Astrocyte of the spinal cord (primary cell): Measurements from ENCODE around the gene GPR141.

Source experiments
- DNase-seq: peaks from one replicate; pipeline ENCODE4 v3.0.0; 2011; ENCODE audit warnings: low read depth, low spot score
- H3K4me3 ChIP-seq: 2 replicates; pipeline ENCODE4 v1.5.1; 2011; ENCODE audit warnings: low read depth, mild to moderate bottlenecking, low read length, moderate library complexity
- in situ Hi-C: cut with HindIII; loops from 2 replicates; pipeline ENCODE4 v1.10.0; 2017; ENCODE audit warnings: low sequenced_read_pairs
- TF ChIP-seq, protein P1 (sequence below): IDR thresholded peaks from 2 replicates; pipeline ENCODE4 v1.5.1; 2012; ENCODE audit warnings: low read depth, mild to moderate bottlenecking, low read length, inconsistent platforms

GPR141 gene

GRCh38 chr7:37684927-37685326 is 1.4 kb downstream of the GPR141 start:
- no peak for DNase-seq
- TF ChIP-seq, protein P1, sequence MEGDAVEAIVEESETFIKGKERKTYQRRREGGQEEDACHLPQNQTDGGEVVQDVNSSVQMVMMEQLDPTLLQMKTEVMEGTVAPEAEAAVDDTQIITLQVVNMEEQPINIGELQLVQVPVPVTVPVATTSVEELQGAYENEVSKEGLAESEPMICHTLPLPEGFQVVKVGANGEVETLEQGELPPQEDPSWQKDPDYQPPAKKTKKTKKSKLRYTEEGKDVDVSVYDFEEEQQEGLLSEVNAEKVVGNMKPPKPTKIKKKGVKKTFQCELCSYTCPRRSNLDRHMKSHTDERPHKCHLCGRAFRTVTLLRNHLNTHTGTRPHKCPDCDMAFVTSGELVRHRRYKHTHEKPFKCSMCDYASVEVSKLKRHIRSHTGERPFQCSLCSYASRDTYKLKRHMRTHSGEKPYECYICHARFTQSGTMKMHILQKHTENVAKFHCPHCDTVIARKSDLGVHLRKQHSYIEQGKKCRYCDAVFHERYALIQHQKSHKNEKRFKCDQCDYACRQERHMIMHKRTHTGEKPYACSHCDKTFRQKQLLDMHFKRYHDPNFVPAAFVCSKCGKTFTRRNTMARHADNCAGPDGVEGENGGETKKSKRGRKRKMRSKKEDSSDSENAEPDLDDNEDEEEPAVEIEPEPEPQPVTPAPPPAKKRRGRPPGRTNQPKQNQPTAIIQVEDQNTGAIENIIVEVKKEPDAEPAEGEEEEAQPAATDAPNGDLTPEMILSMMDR = no peak
- in situ Hi-C loops = no loop called here
- no peak overlapping the region for H3K4me3 ChIP-seq

DNA sequence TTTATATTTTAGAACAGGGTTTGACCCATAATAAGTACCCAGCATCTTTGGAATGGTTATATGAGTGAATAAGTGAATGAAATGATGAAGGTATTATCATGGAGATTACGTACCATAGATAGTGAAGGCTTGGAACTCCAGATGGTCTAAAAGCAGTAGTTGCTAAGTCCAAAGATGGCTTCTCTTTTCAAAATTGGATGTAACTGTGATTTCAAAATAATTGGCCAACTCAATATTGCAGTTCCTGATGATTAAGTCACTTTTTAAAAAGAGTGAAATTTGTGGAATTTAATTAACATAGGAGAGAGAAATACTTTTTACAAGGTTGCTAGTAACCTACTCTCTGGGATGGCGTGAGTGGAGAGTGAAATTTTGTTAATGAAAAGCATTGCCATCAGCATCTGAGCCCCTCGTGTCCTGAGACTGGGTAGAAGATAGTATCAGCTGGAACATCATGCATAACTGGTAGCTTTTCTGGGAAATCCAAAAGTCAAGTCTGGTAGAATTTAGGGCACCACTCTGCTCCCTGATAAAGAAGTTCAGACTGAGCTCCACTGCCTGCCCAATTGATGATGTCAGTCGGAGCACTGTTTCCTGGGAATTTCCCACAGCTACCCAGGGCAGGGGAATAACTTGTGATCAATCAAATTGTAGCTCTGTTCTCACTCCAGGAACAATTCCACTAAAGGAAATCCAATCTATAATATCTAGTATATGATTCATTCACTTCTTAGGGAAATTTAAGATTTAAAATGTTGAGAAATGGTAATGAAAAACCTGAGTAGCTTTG is 3.2 kb downstream of the GPR141 start:
- in situ Hi-C loops = no loop called here
- TF ChIP-seq, protein P1 = no peak
- no peak for DNase-seq
- H3K4me3 ChIP-seq = no peak overlapping the region

GRCh38 chr7:37690206-37690605 is 6.6 kb downstream of the GPR141 start:
- in situ Hi-C loops = no loop called here
- TF ChIP-seq, protein P1 = no peak
- no peak for DNase-seq
- no peak overlapping the region for H3K4me3 ChIP-seq

DNA sequence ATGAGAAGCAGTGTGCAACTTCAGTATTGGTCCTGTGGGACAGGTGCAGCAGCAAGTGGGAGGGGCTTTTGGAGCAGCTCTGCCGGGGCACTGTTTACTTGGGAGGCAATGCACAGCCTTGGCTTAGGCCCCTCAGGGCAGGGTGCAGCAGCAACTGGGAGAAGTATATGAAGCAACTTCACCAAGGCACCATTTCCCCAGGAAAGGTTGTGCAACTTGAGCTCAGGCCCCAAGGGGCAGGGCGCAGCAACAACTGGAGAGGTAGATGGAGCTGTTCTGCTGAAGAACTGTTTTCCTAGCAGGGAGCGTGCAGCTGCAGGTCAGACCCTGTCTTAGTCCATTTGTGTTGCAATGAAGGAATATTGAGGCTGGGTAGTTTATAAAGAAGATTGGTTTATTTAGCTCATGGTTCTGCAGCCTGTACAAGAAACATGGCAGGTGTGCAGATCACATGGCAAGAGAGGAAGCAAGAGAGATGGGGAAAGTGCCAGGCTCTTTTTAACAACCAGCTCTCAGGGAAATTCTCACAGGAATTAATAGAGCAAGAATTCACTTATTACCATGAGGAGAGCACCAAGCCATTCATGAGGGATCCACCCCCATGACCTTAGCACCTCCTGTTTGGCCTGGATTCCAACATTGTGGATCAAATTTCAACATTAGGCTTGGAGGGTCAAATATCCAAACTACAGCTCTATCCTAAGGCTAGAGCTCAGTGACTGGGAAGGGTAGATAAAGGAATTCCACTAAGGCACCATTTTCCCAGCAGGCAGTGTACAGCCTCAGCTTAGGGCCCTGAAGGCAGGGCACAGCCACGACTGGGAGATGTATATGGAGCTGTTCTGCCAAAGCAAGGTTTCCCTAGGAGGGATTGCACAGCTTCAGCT is 10.9 kb downstream of the GPR141 start:
- no peak for DNase-seq
- H3K4me3 ChIP-seq = no peak overlapping the region
- in situ Hi-C loops = no loop called here
- TF ChIP-seq, protein P1 = no peak

DNA sequence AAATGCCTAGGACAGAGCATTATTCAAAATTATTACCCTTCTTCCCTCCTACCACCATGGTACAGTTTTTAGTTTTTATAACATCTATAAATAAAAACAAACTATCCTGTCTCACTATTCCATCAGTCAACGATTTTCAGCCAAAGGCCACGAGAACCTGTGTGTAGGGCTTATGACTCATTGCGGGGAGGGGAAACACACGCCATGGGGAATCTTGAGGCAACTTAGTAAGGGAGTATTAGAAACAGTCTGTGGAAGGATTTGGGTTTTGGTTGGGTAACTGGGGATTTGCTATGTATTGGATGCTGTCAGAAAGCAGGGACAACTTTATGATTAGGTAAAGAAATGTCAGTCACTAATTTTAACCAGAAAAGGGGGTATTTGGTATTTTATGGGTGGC is 14.7 kb downstream of the GPR141 start:
- no peak overlapping the region for H3K4me3 ChIP-seq
- no peak for DNase-seq
- in situ Hi-C loops = no loop called here
- TF ChIP-seq, protein P1 = no peak

- DNase-seq = no peak
- H3K4me3 ChIP-seq = no peak overlapping the region
- TF ChIP-seq, protein P1 = no peak
- in situ Hi-C loops = no loop called here
Observed at GRCh38 chr7:37698782-37699181, 15.2 kb downstream of the GPR141 start.
